HG02943 (cell line): ENCODE data around the gene ATP6V0D1.
"Not testable (repeated sequence)": the region's sequence is repeated elsewhere in the genome, so short reads cannot be mapped to it uniquely, and the experiment has no call there.

Source experiments
- ATAC-seq: cut with Tn5 transposase; IDR thresholded peaks from one replicate; pipeline ENCODE4 v1.9.1; 2021; ENCODE audit warnings: mild to moderate bottlenecking, low read depth, moderate library complexity; ENCODE audit not compliant: unreplicated experiment

Gene ATP6V0D1

DNA sequence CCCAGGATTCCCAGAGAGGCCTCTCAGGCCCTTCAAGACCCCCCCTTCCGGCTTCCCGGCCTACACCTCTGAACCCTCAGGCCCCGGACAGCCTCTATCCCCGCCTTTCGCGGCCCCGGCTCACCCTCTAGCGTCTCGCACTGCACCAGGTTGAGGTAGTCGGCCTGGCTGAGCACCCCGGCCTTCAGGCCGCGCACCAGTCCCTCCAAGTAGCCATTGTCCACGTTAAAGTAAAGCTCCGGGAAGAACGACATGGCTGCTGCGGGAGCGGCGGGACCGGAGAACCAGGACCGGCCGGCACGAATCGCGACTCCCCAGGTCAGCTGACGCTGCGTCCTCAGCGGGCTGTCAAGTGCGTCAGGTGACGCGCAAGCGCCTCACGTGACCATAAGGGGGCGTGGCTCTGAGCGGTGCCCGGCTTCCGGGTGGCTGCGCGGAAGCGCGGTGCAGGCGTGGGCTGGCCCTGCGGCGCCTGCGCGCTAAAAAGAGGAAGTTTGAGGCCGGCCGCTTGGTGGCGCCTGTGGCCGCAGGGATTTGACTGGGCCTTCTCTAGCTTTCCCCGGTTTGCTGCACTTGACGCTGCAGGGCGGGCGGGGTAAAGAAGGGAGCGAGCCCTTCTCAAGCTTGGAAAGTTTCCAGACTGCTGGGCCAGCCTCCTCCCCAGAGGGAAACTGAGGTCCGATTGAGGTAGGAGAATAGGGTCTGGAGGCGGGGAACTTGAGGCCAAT lies at the start of gene ATP6V0D1:
Gene ATP6V0D1, minus strand, starts transcription at position 325 of the 728 bp plus-strand sequence. Its CDS starts 71 bp downstream, at position 254.
- peak; percentile 92 for ATAC-seq

DNA sequence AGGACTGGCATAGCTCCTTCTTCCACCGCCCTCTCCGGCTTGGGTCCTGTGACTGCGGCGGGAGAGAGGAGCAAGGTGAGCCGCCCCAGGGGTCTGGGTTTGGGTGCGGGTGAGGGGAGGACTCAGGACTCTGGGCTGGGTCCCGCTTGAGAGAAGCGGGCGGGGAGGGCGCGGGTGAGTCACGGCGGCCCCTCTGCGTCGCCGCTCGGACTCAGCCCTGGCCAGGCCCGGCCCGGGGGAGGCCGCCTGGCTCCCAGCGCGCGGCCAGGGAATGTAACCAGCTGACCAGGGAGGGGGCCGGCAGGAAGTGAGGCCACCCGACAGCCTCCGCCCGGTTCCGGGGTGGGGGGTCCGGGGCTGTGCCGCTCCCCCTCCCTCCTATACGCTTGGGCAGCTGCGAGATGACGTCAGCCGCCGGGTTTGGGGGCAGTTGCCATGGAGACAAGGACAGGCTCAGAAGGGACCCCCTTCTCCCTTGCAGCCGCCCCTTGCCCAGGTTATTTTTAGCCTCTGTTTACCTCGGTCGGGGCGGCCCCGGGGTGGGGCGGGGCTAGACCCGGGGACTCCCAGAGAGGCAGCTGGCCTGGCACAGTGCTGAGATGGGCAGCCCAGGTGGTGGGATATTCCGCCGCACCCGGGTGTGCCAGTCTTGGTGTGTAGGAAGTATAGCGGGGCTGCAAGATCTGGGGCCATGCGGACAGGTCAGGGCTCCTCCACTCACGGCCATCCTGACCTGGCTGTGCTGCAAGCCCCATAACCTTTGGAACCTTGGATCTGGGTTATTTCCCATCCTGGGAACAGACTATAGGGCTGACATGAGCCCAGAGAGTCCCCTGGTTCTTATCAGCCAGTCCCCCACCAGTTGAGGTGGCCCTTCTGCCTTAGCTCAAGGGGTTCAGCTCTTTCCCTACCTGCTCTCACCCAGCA lies 49.3 kb upstream of the ATP6V0D1 start:
- no peak for ATAC-seq

DNA sequence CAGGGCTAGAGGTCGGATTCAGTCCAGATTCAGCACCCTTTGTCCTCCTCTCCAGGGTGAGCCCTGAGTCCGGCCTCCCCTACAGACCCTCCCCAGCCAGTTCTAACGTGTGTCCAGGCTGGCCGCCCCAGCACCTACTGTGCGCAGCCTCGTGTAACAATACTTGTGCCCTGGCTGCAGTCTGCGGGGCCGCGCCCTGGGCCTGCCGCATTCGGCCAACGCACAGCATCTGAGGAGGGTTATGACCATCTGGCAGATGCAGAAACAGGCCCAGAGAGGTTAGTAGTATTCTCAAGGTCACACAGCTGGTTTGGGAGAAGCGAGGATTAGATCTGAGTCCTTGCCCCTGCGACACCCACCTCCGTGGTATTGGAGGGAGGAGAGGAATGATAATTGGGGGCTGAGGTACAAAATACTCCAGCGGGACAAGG lies 48.6 kb upstream of the ATP6V0D1 start:
- no peak for ATAC-seq

DNA sequence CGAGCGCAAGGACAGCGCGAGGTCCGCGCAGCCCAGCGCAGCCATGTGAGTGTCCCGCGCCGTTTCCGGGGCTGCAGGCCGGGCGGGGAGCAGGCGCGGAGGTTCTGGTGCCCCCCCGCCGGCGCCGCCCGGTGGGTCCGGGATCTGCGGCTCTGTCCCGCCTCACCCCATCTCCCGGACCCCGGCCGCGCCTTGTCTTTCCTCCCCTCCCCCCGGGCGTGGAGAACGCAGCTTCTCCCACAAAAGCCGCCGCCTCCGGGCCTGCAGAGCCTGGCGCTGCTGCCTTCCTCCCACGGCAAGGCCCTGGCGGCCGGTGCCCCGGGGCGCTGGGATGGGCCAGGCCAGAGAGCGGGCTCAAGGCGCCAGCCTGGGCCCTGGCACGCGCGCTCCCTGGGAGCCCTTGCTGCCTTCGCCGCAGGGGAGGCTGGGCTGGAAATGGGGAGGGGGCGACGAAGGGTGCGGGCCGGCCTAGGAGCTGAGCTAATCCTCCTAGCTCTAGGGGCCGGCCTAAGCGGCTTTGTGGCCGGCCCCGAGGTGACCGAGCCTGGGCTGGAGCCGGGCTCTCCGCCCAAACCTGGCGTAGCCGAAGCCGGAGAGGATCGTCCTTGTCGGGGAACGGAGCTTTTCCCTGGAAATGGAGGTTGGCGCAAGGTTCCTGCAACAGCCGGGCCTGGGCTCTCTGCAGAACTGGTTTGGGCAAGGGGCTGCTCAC lies 48.1 kb upstream of the ATP6V0D1 start:
- no peak for ATAC-seq

DNA sequence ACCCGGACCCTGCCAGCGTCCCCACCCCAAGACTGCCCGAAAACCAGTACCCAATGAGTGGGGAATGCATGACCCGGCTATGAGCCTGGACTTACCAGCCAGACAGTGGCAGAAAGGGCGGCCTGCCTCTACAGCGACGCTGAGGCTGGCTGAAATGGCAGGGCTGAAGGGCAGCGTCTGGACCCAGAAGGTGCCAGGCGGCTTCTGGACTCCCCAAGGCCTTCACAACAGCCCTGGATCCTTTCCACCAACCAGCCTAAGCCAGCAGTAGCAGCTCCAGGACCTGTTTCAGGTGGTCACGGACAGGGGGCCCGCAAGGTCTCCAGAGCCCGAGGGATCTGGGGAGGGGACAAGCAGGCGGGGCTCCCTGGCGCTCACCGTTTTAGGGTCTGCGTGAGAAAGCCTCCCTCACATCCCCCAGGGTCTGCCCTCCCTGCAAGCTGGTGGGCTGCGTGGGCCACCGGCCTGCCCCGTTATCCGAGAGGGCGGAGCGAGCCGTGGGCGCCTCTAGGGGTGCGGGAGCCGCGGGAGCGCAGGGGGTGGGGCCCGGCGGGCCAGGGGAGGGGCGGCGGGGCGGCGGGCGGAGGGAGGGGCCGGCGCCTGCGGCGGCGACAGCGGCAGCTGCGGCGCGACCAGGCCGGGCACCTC lies 47.4 kb upstream of the ATP6V0D1 start, which contains the start of gene RIPOR1:
Gene RIPOR1, plus strand, starts transcription at position 608 of the 648 bp plus-strand sequence. CDS start 9,618 bp downstream, outside the sequence.
- no peak for ATAC-seq

DNA sequence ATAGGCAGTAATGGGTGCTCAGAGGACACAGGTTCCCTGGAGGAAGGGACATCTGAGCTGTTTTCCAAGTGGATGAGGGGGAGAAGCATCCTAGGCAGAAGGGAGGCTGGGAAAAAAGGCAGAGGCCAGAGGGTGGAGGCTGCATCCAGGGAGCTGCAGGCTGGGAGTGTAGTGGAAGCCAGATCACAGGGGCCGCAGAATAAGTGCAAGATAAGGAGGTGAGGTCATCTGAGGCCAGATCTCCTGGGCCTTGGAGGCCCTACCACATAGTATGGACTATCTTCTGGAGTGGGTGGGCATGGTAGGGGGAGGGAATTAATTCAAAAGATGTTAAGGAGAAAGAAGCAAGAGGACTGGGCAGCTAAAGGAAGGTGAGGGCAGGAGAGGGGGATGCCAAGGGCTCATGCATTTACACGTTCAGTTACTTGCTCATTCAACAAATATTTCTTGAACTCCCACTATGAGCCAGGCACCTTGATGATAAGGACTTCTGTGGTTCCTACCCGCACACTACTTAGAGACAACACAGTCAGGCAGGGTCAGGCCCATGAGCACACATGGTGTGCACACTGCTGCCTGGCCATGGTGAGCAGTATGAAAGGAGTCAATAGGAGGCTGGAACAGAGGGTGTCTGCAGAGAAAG lies 45.3 kb upstream of the ATP6V0D1 start:
- no peak for ATAC-seq

DNA sequence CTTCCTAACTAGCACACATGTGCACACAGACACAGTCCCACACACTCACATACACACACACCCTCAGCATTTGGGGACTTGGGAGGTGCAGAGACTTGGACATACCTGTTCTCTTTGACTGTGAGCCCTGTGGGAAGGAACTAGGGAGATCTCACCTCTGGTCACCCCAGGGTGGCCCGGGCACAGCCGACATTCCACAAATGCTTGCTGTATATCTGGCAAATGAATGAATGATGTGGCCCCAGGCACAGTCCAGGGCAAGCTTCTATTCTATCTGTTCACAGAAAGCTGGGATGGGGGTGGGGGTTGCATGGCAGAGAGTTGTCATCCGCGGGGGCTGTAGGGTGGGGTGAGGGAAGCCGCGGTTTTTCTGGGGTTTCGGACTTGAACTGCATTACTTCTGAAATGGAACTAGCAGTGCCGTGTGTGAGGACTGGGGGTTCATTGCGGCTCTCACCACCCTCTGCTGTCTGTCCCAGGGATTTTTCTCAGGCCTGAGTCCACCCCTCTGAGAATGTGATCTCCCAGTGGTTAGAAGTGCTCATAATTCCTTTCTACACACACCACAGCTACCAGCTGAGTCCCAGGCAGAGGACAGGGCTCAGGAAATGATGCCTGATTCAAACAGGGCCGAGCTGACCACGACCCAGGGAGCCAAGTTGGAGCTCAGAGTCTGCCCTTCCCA lies 44.4 kb upstream of the ATP6V0D1 start:
- ATAC-seq: no peak

DNA sequence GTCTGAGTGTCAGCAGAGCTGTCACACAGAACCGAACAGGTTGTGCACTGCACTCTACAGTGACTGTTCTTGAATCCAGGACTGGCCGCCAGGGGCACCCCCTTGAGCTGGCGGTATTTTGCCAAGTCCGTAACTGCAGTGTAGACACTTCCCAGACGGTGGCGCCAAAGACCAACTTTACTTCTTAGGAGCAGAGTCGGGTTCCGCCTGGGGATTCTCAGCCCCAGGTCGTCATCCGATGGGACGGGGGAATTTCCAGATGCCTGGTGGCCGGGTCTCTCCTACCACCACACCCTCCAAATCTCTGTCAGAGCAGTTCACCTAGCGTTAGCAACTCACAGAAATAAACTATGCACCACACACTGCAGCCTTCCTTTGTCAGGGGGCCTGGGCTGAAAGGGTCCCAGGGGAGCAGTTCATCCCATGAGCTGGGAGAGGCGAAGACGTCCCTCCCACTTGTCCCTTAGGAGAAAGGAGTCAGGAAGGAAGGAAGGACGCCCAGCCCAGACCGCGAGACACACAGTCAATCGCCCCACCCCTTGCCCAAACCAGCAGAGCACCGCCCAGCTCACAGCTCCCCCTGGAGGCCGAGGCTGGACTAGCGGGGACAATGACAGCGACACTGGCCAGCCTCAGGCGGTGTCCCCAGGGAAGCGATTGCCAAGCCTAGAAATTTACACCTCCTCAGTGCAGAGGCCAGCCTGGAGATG lies 40.3 kb upstream of the ATP6V0D1 start:
- peak; percentile 56 for ATAC-seq

DNA sequence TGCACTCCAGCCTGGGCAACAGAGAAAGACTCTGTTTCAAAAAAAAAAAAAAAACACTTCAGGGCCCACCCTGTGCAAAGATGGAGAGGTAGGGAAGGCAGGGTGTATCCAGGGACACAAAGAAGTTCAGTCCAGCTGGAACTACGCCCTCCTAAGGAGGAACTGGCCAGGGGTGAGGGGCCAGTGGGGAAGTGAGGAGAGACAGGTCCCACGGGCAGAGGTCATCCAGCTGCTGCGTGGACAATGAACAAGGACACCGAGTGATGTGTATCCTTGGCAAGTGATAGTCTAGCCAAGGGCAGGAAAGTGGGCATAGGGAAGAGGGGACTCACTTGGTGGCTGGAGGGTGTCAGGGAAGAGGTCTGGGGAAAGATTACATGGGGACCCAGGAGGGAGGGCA lies 38.3 kb upstream of the ATP6V0D1 start:
- ATAC-seq: no peak

DNA sequence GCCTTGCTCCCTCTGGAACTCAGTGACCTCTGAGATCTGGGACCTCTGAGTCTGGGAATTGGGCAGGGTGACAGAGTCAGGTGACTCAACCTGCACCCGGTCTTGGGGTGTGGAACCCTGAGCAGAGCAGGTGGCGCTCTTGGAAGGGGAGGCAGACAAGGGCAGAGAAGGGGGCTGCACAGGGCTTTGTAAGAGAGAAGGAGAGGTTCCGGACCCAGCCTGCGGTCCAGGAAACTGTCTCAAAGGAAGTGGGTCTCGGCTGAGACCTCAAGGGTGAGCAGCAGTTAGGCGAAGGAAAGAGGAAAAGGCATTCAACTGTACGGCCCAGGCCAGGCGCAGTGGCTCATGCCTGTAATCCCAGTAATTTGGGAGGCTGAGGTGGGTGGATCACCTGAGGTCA lies 37.7 kb upstream of the ATP6V0D1 start:
- no peak for ATAC-seq

DNA sequence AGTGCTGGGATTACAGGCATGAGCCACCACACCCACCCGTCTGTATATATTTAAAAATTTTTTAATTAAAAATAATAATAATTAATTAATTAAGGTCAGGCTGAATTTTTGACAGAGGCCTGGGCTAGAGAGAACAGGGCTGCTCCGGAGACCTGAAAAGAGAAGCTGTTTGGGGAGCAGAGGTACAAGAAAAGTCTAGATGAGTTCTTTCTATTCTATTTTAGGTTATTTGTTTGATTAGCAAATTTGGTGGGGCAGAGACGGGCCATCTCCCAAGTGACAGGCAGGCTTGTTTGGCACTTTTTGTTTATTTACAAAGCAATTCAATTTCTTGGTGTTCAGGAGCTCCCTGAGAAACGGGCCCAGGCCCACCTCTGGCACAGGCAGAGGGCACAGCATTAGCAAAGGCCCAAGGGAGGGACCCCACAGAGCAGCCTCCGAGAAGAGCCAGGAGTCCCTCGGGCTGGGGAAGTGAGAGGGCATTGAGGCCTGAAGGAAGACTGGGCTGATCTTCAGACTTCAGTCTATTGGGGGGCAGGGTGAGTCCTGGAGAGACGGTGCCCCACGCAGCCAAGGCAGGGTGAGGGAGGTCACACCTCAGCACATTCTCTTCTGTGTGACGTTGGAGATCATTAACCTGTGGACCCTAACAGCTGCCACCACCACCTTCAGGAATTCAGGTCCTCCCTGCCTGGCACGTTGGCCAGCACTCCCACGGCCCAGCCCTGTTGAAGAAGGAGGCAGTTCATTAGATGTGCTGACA lies 36.9 kb upstream of the ATP6V0D1 start:
- ATAC-seq: no peak

DNA sequence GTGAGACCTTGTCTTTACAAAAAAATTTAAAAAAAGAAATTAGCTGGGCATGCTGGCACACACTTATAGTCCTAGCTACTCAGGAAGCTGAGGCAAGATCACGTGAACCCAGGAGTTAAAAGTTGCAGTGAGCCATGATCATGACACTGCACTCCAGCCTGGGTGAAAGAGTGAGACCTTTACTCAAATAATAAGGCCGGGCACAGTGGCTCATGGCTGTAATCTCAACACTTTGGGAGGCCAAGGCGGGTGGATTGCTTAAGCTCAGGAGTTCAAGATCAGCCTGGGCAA lies 36.1 kb upstream of the ATP6V0D1 start:
- no peak for ATAC-seq

DNA sequence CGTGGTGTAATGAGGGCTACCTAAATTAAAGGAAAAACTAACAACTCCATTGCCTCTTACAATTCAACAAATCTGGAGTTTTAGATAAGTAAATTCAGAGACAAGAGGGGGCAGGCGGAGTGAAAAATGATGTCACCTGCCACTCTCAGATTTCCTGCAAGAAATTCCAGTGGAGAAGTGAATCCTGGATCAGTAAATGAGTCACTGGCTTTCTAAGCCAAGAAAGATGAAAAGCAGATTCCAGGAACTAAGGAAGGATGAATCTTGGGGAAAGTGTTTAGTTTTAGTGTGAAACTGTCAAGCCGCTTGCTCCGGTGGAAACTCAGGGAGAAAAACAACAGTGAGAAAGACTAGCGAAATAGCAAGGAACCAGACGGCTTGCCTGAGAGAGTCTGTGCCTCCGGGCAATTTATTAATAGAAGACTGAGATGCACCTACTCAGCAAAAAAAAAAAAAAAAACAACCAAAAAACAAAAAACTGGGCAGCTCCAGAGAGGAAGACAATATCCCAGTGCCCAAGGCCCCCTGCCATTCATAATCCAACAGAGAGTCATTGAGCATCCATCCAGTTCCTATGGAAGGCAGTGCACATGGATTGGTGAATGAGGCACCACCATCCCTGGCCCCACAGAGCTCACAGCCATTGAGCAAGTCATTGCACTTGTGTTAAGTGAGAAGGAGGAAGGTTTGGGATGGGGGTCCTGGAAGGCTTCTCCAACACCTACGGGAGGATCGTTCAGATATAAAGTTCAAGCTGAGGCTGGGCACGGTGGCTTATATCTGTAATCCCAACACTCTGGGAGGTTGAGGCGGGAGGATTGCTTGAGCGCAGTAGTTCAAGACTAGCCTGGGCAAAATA lies 35.6 kb upstream of the ATP6V0D1 start:
- ATAC-seq: no peak

DNA sequence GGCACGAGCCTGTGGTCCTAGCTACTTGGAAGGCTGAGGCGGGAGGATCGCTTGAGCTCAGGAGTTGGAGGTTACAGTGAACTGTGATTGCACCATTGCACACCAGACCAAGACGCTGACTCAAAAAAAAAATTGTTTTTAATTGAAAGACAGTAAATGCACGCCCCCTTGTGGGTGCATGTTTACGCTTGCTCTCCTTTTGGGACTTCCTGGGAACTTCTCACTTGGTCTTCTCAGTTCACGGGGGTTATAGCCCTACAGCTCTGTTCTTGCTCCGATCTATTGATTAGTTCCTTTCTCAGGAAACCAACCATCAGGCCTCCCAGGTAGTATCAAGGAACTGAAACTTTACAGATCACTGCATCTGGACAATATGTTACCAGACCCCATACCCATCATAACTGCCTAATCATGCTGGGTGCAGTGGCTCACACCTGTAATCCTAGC lies 33.4 kb upstream of the ATP6V0D1 start:
- ATAC-seq: peak; percentile 46

DNA sequence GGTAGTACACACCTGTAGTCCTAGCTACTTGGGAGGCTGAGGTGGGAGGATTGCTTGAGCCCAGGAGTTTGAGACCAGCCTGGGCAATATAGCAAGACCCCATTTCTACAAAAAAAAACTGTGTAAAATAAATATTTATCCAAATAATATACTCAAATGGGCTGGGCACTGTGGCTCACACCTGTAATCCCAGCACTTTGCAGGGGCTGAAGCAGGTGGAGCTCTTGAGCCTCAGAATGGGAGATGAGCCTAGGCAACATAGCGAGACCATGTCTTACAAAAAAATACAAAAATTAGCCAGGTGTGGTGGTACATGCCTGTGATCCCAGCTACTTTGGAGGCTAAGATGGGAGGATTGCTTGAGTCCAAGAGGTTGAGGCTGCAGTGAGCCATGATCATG lies 32.9 kb upstream of the ATP6V0D1 start:
- not testable (repeated sequence) for ATAC-seq

DNA sequence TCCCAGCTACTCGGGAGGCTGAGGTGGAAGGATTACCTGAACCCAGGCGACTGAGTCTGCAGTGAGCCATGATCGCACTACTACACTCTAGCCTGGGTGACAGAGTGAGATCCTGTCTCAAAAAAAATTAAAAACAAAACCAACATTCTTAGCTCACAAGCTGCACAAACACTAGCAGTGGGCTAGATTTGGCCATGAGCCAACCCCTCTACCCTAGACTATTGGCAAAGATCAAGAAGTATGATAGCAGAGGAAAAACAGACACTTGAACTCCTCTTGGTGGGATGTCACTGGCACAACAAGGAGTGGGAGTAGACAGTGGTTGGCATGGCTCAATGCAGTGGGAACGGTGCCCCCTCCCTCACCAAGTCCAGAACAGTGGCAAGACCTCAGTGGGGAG lies 28.1 kb upstream of the ATP6V0D1 start:
- ATAC-seq: no peak

DNA sequence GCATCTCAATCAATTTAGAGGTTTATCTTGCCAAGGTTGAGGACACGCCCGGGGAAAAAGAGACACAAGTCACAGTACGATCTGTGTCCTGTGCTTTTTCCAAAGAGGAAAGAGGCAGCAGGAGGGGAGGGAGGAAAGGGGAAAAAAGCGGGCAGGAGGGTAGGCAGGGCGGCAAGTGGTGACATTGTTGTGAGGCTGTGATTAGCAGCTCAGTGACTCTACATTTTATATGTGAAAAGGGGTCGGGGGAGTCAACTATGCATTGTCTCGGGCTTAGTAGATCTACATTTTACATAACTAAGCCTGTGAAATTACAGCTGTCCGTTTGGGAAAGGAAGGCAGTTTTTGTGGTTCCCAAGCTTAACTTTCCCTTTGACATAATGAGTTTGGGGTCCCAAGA lies 25.5 kb upstream of the ATP6V0D1 start:
- ATAC-seq: no peak
